ENCODE measurements around the gene NAT8L.

DNA sequence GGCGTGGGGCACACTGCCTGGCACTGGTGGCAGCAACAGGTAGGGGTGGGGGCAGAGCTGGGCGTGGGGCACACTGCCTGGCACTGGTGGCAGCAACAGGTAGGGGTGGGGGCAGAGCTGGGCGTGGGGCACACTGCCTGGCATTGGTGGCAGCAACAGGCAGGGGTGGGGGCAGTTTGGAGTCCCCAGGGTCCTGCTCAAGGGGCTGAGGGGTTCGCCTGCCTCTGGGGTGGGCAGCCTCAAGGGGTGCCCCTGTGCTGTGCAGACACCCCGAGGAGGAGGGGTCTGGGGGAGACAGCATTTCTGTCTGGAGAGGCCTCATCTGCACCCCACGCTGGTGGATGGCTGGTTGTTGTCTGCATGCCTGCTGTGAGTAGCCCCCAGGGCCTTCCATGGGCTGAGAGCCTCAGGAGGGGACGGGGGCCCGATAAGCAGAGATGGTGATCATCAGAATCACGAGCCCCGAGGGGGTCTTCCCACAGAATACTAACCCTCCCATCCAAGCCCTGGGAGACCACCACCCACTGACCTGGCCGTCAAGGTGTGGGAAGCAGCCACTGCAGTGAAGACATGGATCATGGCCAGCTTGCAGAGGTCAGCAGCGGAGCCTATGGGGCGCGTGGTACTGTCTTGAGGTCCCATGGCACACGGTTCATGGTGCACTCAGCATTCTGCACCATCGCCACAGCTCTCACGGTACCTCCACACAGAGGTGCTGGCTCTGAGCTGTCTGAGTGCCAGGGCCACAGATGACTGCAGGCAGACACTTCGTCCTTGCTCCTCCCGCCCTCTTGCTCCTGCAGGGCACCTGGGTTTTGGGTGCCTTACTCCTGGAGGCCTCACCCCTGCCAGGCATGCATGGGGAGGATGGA, 21.5 kb downstream of the NAT8L start:
- no peak for TF ChIP-seq POLR2A (IDR thresholded peaks at IDR 0.05)
- TF ChIP-seq, protein P1, sequence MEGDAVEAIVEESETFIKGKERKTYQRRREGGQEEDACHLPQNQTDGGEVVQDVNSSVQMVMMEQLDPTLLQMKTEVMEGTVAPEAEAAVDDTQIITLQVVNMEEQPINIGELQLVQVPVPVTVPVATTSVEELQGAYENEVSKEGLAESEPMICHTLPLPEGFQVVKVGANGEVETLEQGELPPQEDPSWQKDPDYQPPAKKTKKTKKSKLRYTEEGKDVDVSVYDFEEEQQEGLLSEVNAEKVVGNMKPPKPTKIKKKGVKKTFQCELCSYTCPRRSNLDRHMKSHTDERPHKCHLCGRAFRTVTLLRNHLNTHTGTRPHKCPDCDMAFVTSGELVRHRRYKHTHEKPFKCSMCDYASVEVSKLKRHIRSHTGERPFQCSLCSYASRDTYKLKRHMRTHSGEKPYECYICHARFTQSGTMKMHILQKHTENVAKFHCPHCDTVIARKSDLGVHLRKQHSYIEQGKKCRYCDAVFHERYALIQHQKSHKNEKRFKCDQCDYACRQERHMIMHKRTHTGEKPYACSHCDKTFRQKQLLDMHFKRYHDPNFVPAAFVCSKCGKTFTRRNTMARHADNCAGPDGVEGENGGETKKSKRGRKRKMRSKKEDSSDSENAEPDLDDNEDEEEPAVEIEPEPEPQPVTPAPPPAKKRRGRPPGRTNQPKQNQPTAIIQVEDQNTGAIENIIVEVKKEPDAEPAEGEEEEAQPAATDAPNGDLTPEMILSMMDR (IDR thresholded peaks at IDR 0.05), result no peak
